Neutrophil (primary cell): ENCODE data around the gene SLC6A9.

Experiments
- H3K27ac ChIP-seq: fragments of 200-600 bp; sonication (generic); 2 replicates; pipeline ENCODE4 v1.5.1; 2016; ENCODE audit warnings: mild to moderate bottlenecking, moderate library complexity
- H3K27me3 ChIP-seq: fragments of 200-600 bp; sonication (generic); 2 replicates; pipeline ENCODE4 v1.6.0; 2016; ENCODE audit warnings: mild to moderate bottlenecking
- H3K36me3 ChIP-seq: fragments of 200-600 bp; sonication (generic); 2 replicates; pipeline ENCODE4 v1.5.1; 2017
- H3K4me1 ChIP-seq, 2 experiments: fragments of 200-600 bp in 1 of 2; sonication (generic) in 1 of 2; 1 replicate in 1 of 2; 2 replicates in 1 of 2; pipeline versions ENCODE4 v1.5.1 to v1.6.1; 2013 to 2016; ENCODE audit warnings: low read depth in 1 of 2, low read length in 1 of 2, mild to moderate bottlenecking in 1 of 2, moderate library complexity in 1 of 2; ENCODE audit not compliant: control insufficient read depth in 1 of 2, insufficient read depth in 1 of 2
- H3K4me3 ChIP-seq, 2 experiments: fragments of 200-600 bp in 1 of 2; sonication (generic) in 1 of 2; 1 replicate in 1 of 2; 2 replicates in 1 of 2; pipeline ENCODE4 v1.5.1; 2013 to 2016; ENCODE audit warnings: low read depth in 1 of 2, low read length in 1 of 2, mild to moderate bottlenecking in 1 of 2, moderate library complexity in 1 of 2
- H3K9me3 ChIP-seq: fragments of 200-600 bp; sonication (generic); 2 replicates; pipeline ENCODE4 v1.5.1; 2016
- CTCF ChIP-seq: fragments of 200-600 bp; sonication (generic); IDR thresholded peaks from 2 replicates; pipeline ENCODE4 v1.5.1; 2016; ENCODE audit warnings: antibody characterized with exemption

The SLC6A9 gene

GRCh38 chr1:43947874-43948437, 83.3 kb downstream of the SLC6A9 start:
- no peak overlapping the region for H3K27ac ChIP-seq
- no peaks in the 10 kb centered on the region for H3K27me3 ChIP-seq
- no peaks in the 10 kb centered on the region for H3K9me3 ChIP-seq
- H3K4me3 ChIP-seq: no peak overlapping the region
- no peak for TF ChIP-seq CTCF
- peaks cover 8% of the 10 kb centered on the region for H3K36me3 ChIP-seq
- H3K4me1 ChIP-seq: peaks cover 17 to 25% of the 10 kb centered on the region in 2 experiments

- Histone ChIP-seq H3K36me3 (peaks cover 8% of the 10 kb centered on the region), H3K27ac (peak overlapping the region; percentile 94), H3K9me3 (no peaks in the 10 kb centered on the region), H3K27me3 (no peaks in the 10 kb centered on the region), H3K4me1 (peaks cover 17 to 25% of the 10 kb centered on the region in 2 experiments), H3K4me3 (peak overlapping the region; percentile 83 to 86)
- TF ChIP-seq CTCF: no peak
Observed at GRCh38 chr1:43947061-43947873, 84.0 kb downstream of the SLC6A9 start.
